Measurements from ENCODE around the gene ASXL2.
A peak's percentile ranks its signal among the peaks of the same experiment; 100 is the strongest.
"Not testable (repeated sequence)": the region's sequence is repeated elsewhere in the genome, so short reads cannot be mapped to it uniquely, and the experiment has no call there.

The ASXL2 gene

DNA sequence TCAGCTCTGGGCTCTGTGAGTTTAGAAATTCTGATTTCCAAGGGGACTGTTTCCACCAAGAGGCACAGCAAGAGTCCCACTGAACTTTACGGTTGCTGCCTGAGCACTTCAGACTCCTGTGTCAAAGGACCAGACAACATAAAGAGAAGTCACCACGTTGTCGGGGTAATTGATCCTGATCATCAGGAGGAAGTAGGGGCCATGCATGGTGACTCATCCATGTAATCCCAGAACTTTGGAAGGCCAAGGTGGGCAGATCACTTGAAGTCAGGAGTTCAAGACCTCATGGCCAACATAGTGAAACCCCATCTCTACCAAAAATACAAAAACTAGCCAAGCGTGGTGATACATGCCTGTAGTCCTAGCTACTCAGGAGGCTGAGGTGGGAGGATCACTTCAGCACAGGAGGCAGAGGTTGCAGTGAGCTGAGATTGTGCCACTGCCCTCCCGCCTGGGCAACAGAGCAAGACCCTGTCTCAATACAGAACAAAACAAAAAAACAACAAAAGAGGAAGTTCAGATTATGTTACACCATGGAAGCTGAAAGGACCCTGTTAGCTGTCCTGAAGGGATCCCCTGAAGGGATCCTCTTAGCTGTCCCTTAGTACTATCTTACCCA, 9.4 kb upstream of the ASXL2 start:
- DNase-seq = no peak

DNA sequence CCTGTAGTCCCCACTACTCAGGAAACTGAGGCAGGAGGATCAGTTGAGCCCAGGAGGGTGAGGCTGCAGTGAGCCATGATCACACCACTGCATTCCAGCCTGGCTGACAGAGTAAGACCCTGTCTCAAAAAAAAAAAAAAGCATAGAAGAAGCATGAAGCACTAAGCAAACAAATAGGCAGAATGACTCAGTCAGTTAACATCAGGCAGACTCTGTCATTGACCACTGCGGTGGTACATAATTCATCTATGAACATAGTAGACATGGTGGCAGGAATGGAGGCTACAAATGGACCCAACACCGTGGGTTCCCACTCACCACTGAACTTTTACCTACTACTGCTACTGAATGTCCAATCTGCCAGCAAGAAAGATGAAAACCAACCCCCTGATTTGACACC, 7.6 kb upstream of the ASXL2 start:
- DNase-seq = no peak

DNA sequence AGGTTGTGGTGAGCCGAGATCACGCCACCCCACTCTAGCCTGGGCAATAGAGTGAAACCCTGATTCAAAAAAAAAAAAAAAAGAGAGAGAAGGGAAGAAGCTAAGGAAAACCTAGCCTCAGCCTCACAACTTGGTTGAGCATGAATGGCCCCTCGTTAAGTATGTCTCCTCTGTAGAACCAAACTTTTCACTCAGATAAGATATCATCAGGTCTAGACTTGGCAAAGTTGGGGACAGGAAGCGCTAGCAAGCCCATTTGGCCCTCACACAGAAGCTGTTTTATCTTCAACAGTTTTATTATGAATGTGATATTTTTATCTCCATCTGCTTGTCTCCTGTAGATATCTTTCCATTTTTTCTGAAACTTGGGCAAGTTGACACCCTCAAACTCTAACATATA, 3.5 kb upstream of the ASXL2 start:
- no peak for DNase-seq

DNA sequence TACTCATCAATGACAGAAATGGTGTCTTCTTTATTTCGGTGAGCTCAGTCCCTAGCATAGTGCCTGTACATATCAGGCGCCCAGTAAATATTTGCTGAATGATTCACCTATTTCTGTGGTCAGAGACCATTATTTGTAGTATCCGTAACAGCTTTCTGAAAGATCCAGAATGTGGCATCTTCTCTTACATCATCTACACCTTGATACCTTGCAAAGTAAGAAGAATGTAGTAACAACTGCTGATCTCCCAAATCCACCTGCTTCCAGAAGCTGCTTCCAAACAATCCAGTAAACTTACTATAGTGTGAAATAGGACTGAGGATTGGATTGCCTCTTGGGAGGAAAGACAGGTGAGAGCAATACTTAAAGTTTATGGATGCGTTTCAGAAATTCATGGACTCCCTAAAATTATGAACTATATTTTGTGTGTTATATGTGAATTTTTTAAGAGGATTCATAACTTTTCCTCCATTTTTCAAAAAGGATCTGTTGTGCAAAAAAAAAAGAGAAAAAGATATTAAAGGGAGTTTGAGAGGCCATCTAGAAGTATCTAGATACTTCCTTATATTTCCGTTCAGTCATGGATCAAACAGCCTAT, 945 bp upstream of the ASXL2 start:
- DNase-seq = no peak

DNA sequence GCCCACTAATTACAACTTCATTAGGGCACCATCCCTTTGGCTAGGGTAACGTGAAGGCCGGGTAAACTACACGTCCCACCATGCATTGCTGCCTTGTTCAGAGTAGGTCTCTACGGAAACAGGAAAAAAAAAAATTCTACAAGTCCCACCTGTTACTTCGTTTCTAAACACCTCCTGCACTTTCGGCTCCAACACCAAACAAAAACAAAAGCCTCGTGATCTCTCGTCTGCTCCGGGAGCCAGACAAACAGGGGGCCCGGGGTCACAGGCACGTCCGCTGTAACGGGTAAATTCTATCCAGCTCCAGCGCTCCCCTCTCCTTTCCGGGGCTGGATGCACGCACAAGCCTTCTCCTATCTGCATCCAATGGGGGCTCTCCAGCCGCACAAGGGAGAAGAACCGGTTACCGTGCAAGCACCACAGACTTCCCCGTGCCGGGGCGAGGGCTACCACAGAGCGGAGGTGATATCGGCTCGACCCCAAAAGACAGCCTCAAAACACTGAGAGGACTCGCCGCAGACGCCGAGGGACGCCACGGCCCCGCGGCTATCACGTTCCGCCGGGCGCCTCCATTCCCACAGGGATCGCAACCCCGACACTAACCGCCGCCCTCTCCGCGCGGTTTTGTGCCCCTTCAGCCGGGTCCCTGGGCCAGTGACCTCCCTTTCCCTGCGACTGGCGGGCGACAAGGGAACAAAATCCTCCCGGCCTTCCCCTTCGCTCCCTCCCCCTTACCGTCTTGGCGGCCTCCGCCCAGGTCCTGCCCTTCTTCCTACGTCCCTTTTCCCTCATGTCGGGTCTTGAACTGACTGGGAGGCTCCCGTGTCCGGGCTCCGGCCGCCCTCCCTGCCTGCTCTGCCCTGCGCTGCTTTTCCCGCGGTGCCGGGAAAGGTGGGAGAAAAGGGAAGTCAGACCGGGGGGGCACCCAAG, 591 bp downstream of the ASXL2 start:
- DNase-seq = peak; percentile 62

DNA sequence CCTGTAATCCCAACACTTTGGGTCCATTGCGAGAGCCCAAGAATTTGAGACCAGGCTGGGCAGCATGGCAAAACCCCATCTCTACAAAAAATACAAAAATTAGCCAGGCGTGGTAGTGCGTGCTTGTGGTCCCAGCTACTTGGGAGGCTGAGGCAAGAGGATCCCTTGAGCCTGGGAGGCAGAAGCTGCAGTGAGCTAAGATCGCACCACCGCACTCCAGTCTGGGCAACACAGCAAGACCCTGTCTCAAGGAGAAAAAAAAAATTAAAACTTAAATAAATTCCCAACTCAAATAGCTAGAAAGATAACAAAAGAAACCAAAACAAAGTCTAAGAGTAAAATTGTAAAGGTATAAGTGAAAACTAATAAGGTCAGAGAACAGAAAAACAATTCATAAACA, 6.2 kb downstream of the ASXL2 start:
- no peak for DNase-seq

DNA sequence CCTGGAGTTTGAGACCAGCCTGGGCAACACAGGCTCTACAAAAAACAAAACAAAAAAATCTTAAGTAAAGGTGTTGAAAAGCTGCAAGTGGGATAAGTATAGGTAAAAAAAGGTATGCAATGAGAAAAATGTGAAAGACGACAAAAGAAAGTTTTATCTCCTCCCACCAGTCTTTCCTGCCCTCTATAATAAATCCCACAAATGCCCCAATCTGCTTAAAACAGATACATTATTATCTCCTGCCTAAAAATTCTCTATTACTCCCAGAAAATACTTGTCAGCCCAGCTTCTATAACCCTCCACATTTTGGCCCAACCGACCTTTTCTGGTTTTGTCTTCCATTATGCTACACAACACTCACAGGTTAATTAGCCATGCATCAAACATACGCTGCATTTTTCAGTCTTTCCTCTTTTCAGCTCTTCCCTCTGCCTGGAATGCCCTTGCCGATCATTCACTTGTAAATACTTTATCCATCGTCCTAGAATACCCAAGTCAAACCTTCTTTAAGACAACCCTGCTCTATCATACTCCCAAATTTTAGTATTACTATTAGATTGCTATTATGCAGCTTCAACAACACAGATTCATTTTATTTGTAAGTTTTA, 10.8 kb downstream of the ASXL2 start:
- DNase-seq = no peak

DNA sequence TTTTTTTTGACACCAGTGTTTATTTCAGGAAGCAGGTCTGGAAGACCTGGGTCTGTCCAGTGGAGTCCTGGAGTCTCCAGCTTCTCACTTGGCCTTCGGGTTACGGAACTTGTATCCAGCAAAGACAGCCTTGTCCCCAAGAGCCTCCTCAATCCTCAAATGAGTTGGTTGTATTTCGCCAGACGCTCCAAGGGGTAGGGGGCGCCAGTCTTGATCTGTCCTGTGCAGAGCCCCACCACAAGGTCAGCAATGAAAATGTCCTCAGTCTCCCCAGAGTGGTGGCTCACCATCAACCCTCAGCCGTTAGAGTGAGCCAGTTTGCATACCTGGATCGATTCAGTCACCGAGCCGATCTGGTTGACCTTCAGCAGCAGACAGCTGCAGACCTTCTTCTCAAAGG, 21.9 kb downstream of the ASXL2 start:
- no peak for DNase-seq

DNA sequence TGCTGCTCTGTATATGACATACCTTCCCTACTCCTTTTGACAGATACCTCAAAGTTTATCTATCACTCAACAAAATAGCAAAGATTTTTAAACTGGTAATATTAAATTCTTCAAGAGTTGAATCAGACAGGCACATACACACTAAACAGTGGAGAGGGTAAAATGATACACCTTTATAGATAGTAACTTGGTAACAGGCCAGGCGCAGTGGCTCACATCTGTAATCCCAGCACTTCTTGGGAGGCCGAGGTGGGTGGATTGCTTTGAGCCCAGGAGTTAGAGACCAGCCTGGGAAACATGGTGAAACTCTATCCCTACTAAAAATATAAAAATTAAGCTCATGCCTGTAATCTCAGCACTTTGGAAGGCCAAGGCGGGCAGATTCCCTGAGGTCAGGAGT, 23.2 kb downstream of the ASXL2 start:
- no peak for DNase-seq

DNA sequence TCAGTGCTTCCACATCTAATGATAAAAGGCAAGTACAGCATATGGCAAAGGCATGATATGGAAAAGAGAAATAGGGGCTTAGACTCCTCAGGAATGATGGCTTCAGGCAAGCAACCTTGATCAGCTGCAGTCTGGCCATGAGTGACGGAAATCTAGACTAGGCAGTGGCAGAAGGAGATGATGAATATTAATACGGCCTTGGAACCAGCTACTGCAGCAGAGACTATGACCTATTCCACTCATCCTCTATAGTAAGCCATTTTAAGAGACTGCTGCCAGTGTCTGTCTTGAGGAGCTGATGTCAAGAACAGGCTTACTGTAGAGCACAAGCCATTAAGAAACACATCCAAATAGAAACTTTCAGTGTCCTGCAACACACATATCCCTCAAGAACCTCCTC, 23.7 kb downstream of the ASXL2 start:
- DNase-seq = no peak

DNA sequence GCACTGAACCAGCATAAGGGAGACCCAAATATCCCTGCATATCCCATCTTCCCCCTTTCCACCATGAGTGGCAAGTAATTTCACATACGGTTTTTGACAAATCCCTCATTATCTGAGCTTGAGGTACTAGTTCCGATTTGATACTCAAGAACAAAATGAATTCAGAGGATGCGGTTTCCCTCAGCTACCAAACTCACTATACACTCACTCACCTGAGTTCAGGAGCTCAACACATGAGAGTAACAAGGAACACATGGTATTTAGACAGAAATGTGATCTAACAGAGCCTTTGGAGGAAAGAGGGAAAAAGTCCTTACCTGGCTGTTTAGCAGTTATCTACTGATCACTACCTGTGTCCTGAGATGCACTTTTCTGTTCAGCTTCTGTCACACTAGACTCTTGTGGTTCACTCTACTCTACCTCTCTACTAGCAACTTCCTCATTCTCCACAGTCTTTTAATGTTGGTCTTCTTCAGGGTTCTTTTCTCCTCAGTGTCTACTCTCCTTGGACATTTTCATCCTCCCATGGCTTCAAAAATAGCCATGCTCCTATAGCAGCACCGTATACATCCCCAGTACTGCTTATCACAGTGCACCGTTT, 25.1 kb downstream of the ASXL2 start:
- no peak for DNase-seq

DNA sequence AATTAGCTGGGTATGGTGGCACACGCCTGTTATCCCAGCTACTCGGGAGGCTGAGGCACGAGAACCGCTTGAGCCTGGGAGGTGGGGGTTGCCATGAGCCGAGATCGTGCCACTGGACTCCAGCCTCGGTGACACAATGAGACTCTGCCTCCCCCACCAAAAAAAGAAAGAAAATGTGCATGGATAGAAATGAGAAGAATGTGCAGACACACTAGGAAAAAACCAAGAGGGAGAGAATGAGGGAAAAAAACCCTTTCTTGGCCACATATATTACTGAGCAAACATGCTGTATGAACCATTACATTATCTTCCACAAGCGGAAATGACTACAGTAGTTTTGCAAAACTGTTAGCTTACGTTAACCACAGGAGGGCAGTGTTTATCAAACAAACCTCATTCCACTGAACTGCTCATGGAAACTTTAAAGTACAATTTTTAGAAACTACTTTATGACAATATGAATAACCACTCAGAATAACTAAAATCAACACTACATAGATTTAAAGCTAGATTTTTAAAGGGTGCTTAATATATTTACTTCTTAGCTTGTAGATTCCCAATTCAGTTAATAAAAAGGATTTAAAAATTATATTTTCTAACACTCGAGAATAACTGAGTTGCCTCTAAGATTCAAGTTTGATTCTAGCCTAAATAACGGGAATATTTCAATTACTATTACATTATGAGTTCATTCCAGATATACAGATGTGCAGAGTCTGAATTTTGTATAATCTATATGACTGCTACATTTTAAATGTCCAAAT, 26.4 kb downstream of the ASXL2 start:
- DNase-seq = peak; percentile 26

DNA sequence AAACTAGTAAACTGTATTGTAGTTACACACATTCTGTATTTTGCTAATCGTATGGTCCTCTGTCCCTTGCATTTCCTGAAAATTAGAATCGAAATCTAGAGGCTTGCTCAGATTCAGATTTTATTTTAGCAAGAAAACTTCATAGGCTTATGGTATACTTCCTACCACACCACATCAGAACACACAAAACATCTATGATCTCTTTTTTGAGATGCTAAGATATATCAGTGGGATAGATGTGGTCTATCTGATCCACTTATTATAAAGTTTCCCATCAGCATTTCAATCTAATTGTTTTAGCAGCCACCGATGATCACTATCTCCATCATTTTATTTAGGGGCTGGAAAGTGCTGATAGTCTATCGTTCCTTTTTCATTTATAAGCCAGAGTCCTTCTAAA, 27.9 kb downstream of the ASXL2 start:
- not testable (repeated sequence) for DNase-seq

DNA sequence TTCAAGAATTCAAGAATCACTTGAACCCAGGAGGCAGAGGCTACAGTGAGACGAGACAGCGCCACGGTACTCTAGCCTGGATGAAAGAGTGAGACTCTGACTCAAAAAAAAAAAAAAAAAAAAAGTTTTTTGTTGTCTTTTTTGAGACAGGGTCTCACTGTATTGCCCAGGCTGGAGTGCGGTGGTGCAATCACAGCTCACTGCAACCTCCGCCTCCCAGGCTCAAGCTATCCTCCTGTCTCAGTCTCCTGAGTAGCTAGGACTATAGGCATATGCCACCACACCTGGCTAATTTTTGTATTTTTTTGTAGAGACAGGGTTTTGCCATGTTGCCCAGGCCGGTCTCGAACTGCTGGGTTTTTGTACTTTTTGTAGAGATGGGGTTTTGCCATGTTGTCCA, 28.9 kb downstream of the ASXL2 start:
- not testable (repeated sequence) for DNase-seq

DNA sequence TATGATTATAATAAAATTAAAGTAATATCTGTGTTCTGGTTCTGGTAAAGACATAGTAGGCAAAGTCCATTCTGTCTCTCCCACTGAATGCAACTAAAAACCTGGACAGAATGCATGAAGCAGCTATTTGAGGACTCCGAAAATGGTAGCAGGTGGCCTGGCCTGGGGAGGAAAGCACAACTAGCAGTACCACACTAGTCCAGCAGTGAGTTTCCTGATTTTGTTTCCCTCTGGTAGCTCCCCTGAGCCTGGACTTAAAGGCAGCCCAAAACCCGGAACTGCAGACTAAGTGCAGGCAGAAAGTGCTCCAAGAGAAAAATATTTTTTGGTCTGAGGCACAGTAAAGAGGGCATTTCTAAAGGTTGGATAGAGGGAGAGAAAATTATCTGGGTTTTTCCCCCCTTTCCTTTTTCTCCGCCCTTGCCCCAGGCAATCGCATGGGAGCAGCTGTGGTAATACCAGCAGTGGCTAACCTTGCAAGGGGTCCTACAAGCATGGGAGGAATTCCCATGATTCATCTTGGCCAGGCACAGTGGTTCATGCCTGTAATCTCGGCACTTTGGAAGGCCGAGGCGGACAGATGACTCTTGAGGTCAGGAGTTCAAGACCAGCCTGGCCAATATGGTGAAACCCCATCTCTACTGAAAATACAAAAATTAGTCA, 32.3 kb downstream of the ASXL2 start:
- no peak for DNase-seq

DNA sequence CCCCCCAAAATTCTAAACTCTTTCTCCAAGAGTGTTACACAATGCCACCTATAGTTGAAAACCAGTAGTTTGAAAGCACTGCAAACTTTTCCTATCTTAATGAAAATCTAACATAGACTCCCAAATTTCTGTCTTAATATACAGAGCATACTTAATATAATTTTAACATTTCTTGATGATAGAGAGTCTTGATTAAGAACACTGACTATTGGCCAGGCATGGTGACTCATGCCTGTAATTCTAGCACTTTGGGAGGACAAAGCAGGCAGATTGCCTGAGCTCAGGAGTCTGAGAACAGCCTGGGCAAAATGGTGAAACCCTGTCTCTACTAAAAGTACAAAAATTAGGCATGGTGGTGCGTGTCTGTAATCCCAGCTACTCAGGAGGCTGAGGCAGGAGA, 34.2 kb downstream of the ASXL2 start:
- no peak for DNase-seq

DNA sequence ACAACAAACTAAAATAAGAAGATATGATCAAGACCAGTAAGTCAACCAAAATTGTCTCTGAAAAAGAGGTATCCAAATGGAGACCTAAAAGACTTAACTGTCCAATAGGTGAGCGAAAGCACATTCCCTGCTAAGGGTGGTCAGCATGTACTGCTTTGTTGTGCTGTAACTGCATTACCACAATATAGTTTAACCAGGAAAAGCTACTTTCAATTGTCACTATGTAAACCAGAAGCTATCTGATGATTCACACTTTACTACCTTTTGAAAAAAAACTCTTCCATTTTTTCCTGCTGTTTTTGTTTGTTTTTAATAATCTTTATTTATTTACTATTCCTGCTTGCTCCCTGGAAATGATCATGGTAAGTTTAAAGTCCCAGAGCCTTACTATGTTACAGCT, 36.1 kb downstream of the ASXL2 start:
- DNase-seq = no peak

DNA sequence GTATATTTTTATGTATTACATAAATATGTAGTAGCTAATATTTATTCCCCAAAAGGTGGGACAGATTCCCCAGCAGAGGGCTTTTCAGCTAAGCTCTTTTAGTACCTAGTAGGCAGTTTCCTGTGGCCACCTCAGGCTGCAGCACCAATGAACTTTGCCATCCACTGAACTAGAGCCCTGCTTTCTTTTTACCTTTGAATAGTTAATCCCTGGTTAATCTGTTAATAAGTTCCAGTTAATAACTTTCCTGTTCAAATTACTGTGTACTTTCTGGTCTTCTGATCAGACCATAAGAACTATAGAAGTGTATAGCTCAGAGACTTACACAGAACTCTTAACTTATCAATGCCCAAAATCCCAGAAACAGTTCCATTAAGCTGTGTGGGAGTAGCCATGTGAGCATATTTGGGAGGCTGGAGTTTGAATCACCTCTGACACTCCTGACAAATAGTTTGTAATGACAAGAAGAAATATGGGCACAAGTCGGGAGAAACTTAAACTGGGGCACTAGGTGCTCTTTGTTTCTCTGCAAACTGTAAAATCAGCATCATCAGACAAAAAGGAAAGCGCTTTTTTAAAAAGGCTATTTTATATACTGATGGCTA, 40.0 kb downstream of the ASXL2 start:
- DNase-seq = no peak

DNA sequence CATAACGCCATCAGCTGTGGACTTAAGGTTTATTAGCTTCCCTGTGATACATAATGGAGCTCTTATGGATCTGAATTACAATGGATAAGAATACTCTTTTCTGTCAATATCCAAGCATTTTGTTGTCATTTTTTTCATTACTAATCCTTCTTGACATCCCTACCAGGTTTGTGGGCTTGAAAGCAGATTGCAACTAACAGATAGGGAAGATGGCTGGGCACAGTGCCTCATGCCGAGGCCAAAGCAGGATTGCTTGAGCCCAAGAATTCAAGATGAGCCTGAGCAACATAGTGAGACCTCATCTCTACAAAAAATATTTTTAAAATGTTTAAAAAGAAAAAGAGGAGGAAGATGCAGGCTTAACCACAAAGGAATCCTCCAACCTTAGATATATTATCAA, 42.4 kb downstream of the ASXL2 start:
- no peak for DNase-seq

DNA sequence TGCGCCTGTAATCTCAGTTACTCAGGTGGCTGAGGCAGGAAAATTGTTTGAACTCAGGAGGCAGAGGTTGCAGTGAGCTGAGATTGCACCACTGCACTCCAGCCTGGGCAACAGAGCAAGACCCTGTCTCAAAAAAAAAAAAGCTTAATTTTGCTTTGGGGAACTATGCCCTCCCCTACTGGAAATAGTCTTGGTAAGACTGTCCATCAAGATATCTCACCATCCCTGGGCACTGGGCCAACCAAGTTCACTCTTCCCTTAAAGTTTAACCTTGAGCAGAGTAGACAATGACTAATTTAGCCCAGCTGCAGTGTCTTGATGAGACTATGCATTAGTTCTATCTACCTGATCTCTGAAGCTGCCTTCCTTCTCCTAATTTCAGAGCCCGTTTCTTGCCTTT, 44.7 kb downstream of the ASXL2 start:
- DNase-seq = no peak

DNA sequence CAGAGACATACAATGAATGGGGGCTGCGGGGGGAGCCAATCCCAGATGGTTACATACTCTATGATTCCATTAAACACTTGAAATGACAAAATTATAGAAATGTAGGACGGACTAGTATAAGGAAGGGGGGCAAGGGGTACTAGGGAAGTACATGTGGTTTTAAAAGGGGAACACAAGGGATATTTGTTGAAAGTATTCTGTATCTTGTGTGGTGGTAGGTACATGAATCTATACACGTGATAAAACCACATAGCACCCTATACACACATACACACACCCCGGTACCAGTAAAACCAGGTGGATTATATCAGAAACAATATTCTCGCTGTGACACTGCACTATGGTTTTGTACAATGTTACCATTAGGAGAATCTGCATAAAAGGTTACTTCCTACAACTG, 45.4 kb downstream of the ASXL2 start:
- DNase-seq = no peak

All from CD4-positive, alpha-beta T cell treated with Interleukin-6 for 4 hours (primary cell).